ENCODE data around the gene GNAZ.

GNAZ gene

DNA sequence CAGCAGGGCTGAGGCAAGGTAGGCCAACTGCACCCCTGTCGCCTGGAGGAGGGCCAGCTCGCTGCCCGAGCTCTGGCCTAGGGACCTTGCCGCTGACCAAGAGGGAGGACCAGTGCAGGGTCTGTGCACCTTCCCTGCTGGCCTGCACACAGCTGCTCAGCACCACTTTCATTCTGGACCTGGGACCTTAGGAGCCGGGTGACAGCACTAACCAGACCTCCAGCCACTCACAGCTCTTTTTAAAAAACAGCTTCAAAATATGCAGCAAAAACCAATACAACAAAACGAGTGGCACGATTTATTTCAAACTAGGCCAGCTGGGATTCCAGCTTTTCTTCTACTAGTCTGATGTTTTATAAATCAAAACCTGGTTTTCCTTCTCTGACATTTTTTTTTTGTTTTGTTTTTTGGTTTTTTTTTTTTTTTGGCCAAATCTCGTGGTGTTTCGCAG is 53.5 kb downstream of the GNAZ start:
- intact Hi-C loops (cut with DNase I; ENCODE audit: low total_unique reads), result loop anchor here (10.0 kb wide), 1 partner anchor 269 kb away; no protein-coding TSS in a partner anchor
- peaks cover 0 to 8% (median 0%) of the 10 kb centered on the region in 3 donors for H3K36me3 ChIP-seq
- H3K4me3 ChIP-seq, result no peak overlapping the region
- no peak for TF ChIP-seq CTCF (IDR thresholded peaks at IDR 0.05)
- no peaks in the 10 kb centered on the region for H3K4me1 ChIP-seq
- no peaks in the 10 kb centered on the region for H3K9me3 ChIP-seq
- no peak overlapping the region for H3K27ac ChIP-seq
- H3K27me3 ChIP-seq, result no peaks in the 10 kb centered on the region
- DNase-seq, result no peak

- DNase-seq, result no peak
- Histone ChIP-seq H3K9me3 (no peaks in the 10 kb centered on the region), H3K27ac (no peak overlapping the region), H3K4me3 (no peak overlapping the region), H3K27me3 (no peaks in the 10 kb centered on the region), H3K36me3 (peaks cover 0 to 8% (median 0%) of the 10 kb centered on the region in 3 donors), H3K4me1 (no peaks in the 10 kb centered on the region)
- intact Hi-C loops (cut with DNase I; ENCODE audit: low total_unique reads), result loop anchor here (10.0 kb wide), 1 partner anchor 270 kb away; no protein-coding TSS in a partner anchor
- no peak for TF ChIP-seq CTCF (IDR thresholded peaks at IDR 0.05)
Measured at GRCh38 chr22:23124611-23125511, 54.5 kb downstream of the GNAZ start.

GRCh38 chr22:23125512-23126103 is 55.3 kb downstream of the GNAZ start:
- DNase-seq, result no peak
- Histone ChIP-seq H3K27ac (no peak overlapping the region), H3K4me1 (no peaks in the 10 kb centered on the region), H3K9me3 (no peaks in the 10 kb centered on the region), H3K4me3 (no peak overlapping the region), H3K27me3 (no peaks in the 10 kb centered on the region), H3K36me3 (peaks cover 0 to 8% (median 0%) of the 10 kb centered on the region in 3 donors)
- no peak for TF ChIP-seq CTCF (IDR thresholded peaks at IDR 0.05)
- intact Hi-C loops (cut with DNase I; ENCODE audit: low total_unique reads), result loop anchor here (2.0 to 10.0 kb wide), 2 partner anchors 163 to 271 kb away; no protein-coding TSS in a partner anchor

GRCh38 chr22:23126165-23127054 is 56.1 kb downstream of the GNAZ start:
- intact Hi-C loops (cut with DNase I; ENCODE audit: low total_unique reads), result loop anchor here (2.0 to 10.0 kb wide), 2 partner anchors 164 to 272 kb away; no protein-coding TSS in a partner anchor
- DNase-seq, result no peak
- Histone ChIP-seq H3K9me3 (no peaks in the 10 kb centered on the region), H3K4me3 (no peak overlapping the region), H3K27ac (no peak overlapping the region), H3K4me1 (no peaks in the 10 kb centered on the region), H3K36me3 (peaks cover 0 to 8% (median 0%) of the 10 kb centered on the region in 3 donors), H3K27me3 (no peaks in the 10 kb centered on the region)
- TF ChIP-seq CTCF (IDR thresholded peaks at IDR 0.05), result no peak

Measured in tibial artery (tissue), 4 donors.